Thymus (tissue), 11 donors: Measurements from ENCODE around the gene SLC4A4. TPM values are rescaled to one million over a fixed set of nuclear protein-coding genes. Genes with fewer than 3 reads are reported as not detected.

Source experiments
- DNase-seq, 9 donors: peaks; one replicate each; pipeline ENCODE4 v3.0.0-alpha.2; 2013; ENCODE audit warnings: low spot score in 9 of 9, low read depth in 6 of 9, missing footprints in 1 of 9
- H3K27ac ChIP-seq, 2 donors: one replicate each; pipeline ENCODE4 v1.5.1; 2013; ENCODE audit warnings: control low read depth in 1 of 2, low read depth in 1 of 2, low read length in 1 of 2, mild to moderate bottlenecking in 1 of 2, moderate library complexity in 1 of 2
- H3K27me3 ChIP-seq, 2 donors: one replicate each; pipeline ENCODE4 v1.5.1; 2013; ENCODE audit warnings: low read length in 1 of 2; ENCODE audit not compliant: control insufficient read depth in 2 of 2, insufficient read depth in 1 of 2
- H3K36me3 ChIP-seq, 2 donors: one replicate each; pipeline ENCODE4 v1.5.1; 2013; ENCODE audit warnings: low read length in 1 of 2, mild to moderate bottlenecking in 1 of 2, moderate library complexity in 1 of 2; ENCODE audit not compliant: control insufficient read depth in 2 of 2, insufficient read depth in 2 of 2
- H3K4me1 ChIP-seq, 2 donors: one replicate each; pipeline ENCODE4 v1.5.1; 2013; ENCODE audit warnings: low read length in 2 of 2; ENCODE audit not compliant: control insufficient read depth in 2 of 2, insufficient read depth in 2 of 2
- H3K4me3 ChIP-seq, 2 donors: one replicate each; pipeline ENCODE4 v1.5.1; 2013; ENCODE audit warnings: low read length in 2 of 2, control low read depth in 1 of 2, mild to moderate bottlenecking in 1 of 2
- H3K9me3 ChIP-seq, 2 donors: one replicate each; pipeline ENCODE4 v1.5.1; 2013; ENCODE audit warnings: low read length in 1 of 2, mild to moderate bottlenecking in 1 of 2; ENCODE audit not compliant: control insufficient read depth in 2 of 2, insufficient read depth in 1 of 2
- WGBS: extraction: QIAGEN DNeasy Blood & Tissue Kit; methylation state at CpG from one replicate; pipeline ENCODE4 v1.1.7; 2013; 5-methylcytosine and 5-hydroxymethylcytosine counted together
- polyA plus RNA-seq: library from polyadenylated mRNA; stranded (reverse); fragments of 200-250 nt; gene quantifications from one replicate; pipeline ENCODE4 v1.2.3, GENCODE V29; 2013
- total RNA-seq: library from RNA; stranded (reverse); fragments of 120-200 nt; gene quantifications from one replicate; pipeline ENCODE4 v1.2.4, GENCODE V29; 2013
- donor health status: healthy.

Gene SLC4A4
- total and polyA plus RNA-seq, 2 donors, result 1.7 to 6.8 TPM

DNA sequence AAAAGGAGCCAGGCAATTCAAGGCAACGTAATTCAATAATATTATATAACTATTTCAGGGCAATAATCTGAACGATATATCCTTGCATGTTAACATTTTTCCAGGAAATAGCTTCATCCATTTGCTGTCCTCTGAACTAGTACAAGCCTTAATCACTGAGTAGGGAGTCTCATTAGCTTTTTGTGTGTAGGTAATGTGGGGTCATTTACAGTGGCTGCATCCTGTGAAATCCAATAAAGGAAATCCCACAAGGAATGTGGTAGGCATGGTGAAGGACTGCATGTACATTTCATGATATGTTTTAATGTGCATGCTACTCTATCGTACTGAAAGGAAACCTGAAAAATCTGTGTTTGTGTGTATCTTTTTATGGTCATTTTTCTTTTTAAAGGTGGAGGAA is 103.5 kb downstream of the SLC4A4 start:
- DNase-seq, result no peak
- no peak overlapping the region for H3K27ac ChIP-seq
- H3K36me3 ChIP-seq, result no peaks in the 10 kb centered on the region
- no peaks in the 10 kb centered on the region for H3K9me3 ChIP-seq
- 96% methylated on average over 3 of the region's 3 CpGs for WGBS
- H3K4me3 ChIP-seq, result no peak overlapping the region
- no peaks in the 10 kb centered on the region for H3K27me3 ChIP-seq
- no peaks in the 10 kb centered on the region for H3K4me1 ChIP-seq

GRCh38 chr4:71444395-71444794 is 105.6 kb downstream of the SLC4A4 start:
- Histone ChIP-seq H3K27ac (no peak overlapping the region), H3K4me1 (no peaks in the 10 kb centered on the region), H3K9me3 (no peaks in the 10 kb centered on the region), H3K4me3 (no peak overlapping the region), H3K36me3 (no peaks in the 10 kb centered on the region), H3K27me3 (no peaks in the 10 kb centered on the region)
- peak in 1 of 9 donors; percentile 23 for DNase-seq
- WGBS, result 91% methylated on average over 2 of the region's 2 CpGs

- Histone ChIP-seq H3K4me1 (no peaks in the 10 kb centered on the region), H3K36me3 (no peaks in the 10 kb centered on the region), H3K9me3 (no peaks in the 10 kb centered on the region), H3K4me3 (no peak overlapping the region), H3K27me3 (no peaks in the 10 kb centered on the region), H3K27ac (no peak overlapping the region)
- DNase-seq, result peak in 6 of 9 donors; percentile 8 to 69 (median 28)
- 54% methylated on average over 2 of the region's 2 CpGs for WGBS
Observed at GRCh38 chr4:71445811-71446210, 107.0 kb downstream of the SLC4A4 start.

DNA sequence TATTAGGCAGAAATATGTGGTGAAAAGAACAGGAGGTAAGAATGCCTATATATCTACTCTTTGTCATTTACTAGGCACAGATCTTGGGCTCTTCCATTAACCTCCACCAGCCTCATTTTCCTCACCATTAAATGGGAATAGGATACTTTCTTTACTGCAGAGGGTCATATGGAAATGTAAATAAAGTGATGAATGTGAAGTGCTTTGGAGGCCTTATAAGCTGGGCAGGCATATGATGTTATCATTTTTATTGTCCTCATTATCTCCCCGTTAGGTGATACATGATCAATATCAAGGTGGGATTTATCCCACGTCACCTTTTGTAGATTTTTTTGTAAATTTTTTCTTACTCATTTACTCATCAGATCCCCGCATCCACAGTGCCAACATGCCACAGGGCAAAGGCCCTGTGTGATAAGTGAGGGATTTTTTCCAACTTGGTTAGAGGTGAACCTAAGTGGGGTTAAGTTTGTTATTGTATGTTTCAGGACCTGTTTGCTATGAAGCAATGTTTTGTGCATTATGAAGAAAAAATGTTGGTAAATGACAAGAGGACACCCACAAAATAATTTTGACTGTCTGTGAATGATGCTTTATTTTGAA is 107.8 kb downstream of the SLC4A4 start:
- H3K27ac ChIP-seq, result no peak overlapping the region
- no peaks in the 10 kb centered on the region for H3K27me3 ChIP-seq
- H3K9me3 ChIP-seq, result no peaks in the 10 kb centered on the region
- WGBS, result 96% methylated on average over 3 of the region's 3 CpGs
- no peaks in the 10 kb centered on the region for H3K36me3 ChIP-seq
- no peak overlapping the region for H3K4me3 ChIP-seq
- no peak for DNase-seq
- H3K4me1 ChIP-seq, result no peaks in the 10 kb centered on the region

- Histone ChIP-seq H3K9me3 (no peaks in the 10 kb centered on the region), H3K4me1 (no peaks in the 10 kb centered on the region), H3K27ac (no peak overlapping the region), H3K27me3 (no peaks in the 10 kb centered on the region), H3K4me3 (no peak overlapping the region), H3K36me3 (no peaks in the 10 kb centered on the region)
- no peak for DNase-seq
- 50% methylated on average over 2 of the region's 2 CpGs for WGBS
Observed at GRCh38 chr4:71449040-71449439, 110.2 kb downstream of the SLC4A4 start.

GRCh38 chr4:71449878-71450277 is 111.1 kb downstream of the SLC4A4 start:
- Histone ChIP-seq H3K9me3 (no peaks in the 10 kb centered on the region), H3K4me1 (no peaks in the 10 kb centered on the region), H3K27me3 (no peaks in the 10 kb centered on the region), H3K4me3 (no peak overlapping the region), H3K36me3 (no peaks in the 10 kb centered on the region), H3K27ac (no peak overlapping the region)
- DNase-seq, result no peak
- 62% methylated on average over 3 of the region's 3 CpGs for WGBS

- Histone ChIP-seq H3K4me1 (no peaks in the 10 kb centered on the region), H3K4me3 (no peak overlapping the region), H3K27ac (no peak overlapping the region), H3K27me3 (no peaks in the 10 kb centered on the region), H3K36me3 (no peaks in the 10 kb centered on the region), H3K9me3 (no peaks in the 10 kb centered on the region)
- no peak for DNase-seq
- 95% methylated on average over 4 of the region's 4 CpGs for WGBS
Observed at GRCh38 chr4:71453531-71453930, 114.7 kb downstream of the SLC4A4 start.

- Histone ChIP-seq H3K27ac (no peak overlapping the region), H3K27me3 (no peaks in the 10 kb centered on the region), H3K4me3 (no peak overlapping the region), H3K36me3 (no peaks in the 10 kb centered on the region), H3K4me1 (no peaks in the 10 kb centered on the region), H3K9me3 (no peaks in the 10 kb centered on the region)
- no peak for DNase-seq
- WGBS, result 79% methylated on average over 1 of the region's 1 CpG
Observed at GRCh38 chr4:71456841-71457240, 118.0 kb downstream of the SLC4A4 start.

DNA sequence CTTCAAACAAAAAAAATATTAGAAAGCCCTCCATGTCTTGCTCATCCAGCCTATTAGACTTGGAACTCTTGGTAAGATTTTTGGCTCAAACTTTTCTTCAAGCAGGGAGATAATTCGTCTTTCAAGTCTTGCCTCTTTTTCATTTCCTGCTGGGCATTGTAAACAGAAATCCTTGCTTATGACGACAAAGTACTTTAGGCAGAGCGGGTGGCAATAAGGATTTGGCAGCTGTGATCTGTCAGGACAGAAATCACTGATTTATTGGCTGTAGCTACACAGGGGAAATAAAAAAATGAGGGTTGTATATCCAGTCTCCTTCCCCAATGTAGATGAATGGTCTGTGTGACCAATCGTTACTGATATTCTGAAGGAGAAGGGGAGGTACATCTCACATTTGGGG is 121.6 kb downstream of the SLC4A4 start:
- H3K27ac ChIP-seq, result no peak overlapping the region
- WGBS, result 96% methylated on average over 4 of the region's 4 CpGs
- no peaks in the 10 kb centered on the region for H3K36me3 ChIP-seq
- H3K27me3 ChIP-seq, result no peaks in the 10 kb centered on the region
- no peaks in the 10 kb centered on the region for H3K9me3 ChIP-seq
- no peak overlapping the region for H3K4me3 ChIP-seq
- no peaks in the 10 kb centered on the region for H3K4me1 ChIP-seq
- DNase-seq, result no peak

DNA sequence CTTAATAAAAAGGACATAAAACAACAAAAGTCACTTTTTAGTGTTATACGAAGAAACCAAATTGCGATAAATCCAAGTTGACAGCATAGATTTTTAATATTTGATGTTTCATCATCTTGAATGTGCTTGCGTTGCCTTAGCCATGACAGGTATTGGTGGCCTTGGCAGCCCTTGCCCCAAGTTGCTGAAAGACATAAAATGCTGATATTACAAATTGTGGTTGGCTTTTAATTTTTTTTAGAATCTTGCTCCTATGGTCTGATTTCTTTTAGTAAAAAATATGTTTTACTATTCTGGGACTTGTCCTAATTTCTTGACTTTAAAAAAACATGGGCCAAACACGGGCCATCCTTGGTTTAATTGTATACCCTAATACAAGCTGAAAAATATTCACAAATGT is 122.6 kb downstream of the SLC4A4 start:
- no peak overlapping the region for H3K27ac ChIP-seq
- H3K36me3 ChIP-seq, result no peaks in the 10 kb centered on the region
- no peaks in the 10 kb centered on the region for H3K9me3 ChIP-seq
- DNase-seq, result no peak
- H3K27me3 ChIP-seq, result no peaks in the 10 kb centered on the region
- no peak overlapping the region for H3K4me3 ChIP-seq
- H3K4me1 ChIP-seq, result no peaks in the 10 kb centered on the region
- WGBS, result over 99% methylated on average over 4 of the region's 4 CpGs
